NCI-H1092 (cell line): ENCODE results near the gene CD1D.
"Not testable (repeated sequence)": the region's sequence is repeated elsewhere in the genome, so short reads cannot be mapped to it uniquely, and the experiment has no call there.

Source experiments
- DNase-seq: peaks from one replicate; lab custom pipeline; 2025; lab: John Stamatoyannopoulos, UW

CD1D gene

GRCh38 chr1:158176849-158177699 lies 3.6 kb upstream of the CD1D start:
- not testable (repeated sequence) for DNase-seq

DNA sequence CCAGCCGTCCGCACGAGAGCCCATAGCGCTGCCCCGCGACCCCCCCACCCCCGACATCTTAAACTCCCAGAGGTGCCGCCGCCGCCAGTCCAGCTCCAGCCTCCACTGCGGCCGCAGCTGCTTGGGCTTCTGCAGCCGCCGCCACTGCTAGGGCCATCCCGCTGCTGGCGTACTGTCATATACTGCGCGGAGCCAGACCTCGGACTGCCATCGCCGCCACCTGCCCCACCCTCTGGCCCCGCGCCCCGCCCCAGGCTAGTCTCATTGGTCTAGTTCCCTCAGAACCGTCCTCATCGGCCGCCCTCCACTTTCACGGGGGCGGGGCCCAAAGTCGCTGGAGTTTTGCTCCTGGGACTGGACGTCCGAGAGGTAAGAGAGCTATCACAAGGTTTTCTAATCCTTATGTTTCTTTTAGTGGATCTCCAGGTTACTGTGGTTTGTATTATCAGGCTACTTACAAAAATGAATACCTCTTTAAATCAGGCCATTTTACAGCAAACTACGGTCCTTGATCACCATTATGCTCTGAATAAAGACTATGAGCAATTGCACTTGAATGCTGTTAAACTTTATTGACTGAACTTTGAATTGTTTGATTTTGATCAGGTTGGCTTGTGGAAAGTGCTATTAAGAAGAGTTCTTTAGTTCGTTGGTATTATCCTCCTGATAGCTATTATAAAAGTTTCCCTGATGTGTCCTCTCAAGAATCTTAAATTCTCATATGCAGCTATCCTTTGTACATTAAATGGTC lies 2.8 kb upstream of the CD1D start:
- DNase-seq: no peak

DNA sequence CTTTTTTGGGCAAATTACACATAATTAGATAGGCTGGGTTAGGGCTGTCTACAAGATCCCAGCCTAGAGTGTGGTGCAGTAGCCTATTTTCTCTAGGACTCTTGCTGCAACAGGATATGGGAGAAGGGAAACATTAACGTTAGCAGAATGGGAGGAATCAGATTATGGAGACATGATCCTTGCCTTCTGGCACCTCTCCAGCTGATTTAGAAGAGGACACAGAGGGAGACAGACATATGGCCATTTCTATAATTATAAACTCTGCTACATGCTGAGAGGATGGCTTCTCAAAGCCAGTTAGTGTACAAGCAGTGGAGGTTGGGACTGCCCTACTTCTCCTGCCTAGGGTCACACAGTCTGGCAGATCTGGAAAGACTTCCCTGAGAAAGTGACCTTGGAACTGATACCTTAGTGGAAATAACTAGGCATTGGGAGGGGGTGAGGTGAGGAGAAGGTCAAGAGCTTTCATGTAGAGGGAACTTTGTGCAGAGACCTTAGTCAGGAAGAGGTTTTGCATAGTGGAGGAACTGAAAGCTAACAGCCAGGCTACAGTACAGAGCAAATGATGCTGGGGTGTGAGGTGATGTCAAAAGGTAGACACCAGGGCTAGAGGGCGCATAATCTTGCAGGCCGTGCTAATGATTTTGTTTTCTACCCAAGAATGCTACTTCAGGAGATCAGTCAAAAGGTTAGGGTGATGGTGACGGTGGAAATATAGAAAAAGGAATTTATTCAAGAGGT lies 1.2 kb upstream of the CD1D start:
- DNase-seq: no peak

DNA sequence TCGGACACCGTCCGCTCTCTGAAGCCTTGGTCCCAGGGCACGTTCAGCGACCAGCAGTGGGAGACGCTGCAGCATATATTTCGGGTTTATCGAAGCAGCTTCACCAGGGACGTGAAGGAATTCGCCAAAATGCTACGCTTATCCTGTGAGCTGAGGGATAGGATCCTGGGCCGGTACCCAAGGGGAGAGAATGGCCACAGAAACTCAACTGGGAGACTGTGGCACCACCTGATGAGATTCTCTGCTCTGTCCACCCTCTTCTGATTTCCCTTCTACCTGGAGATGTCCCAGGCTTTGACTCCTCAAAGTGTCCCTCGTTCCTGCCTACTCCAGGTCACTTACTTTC lies 855 bp downstream of the CD1D start:
- DNase-seq: no peak

DNA sequence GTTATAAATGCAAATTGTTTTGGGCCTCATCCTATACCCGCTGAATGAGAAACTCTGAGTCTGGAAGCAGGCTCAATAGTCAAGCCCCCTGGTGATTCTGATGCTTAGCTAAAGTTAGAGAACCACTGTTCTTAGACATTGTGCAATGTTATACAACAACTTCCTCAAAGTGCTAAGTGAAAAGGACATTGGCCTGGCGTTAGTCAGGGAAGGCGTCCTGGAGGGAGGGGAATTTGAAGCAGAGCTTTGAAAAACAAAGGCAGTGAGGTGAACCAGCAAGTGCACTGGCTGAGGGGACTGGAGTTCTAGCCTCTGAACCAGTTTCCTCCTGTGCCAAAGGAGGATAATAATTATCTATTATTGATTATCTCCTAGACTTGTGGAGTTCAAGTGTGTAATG lies 5.1 kb downstream of the CD1D start:
- DNase-seq: no peak

GRCh38 chr1:158186180-158186579 lies 5.5 kb downstream of the CD1D start:
- DNase-seq: no peak

- DNase-seq: no peak
Measured at GRCh38 chr1:158188611-158189010, 7.9 kb downstream of the CD1D start.

DNA sequence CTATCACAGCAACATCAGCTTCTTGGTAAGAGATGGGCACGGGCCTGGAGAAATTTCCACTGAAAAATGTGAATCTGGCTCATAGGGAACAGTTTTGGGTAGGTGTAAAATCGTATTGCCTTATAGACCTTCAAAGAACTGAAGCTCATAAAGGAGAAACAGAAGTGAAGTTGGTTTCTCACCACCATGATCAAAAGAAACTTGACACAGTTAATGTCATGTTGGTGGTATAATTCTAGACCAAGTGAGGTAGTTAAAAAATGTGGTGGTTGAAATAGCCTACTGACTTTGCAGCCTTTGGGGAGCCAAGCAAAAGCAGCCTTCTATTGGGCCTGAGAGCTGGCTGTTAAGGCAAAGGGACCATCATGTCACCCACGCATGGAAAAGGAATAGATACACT lies 8.9 kb downstream of the CD1D start:
- DNase-seq: no peak

- DNase-seq: no peak
Measured at GRCh38 chr1:158191299-158191698, 10.6 kb downstream of the CD1D start.

DNA sequence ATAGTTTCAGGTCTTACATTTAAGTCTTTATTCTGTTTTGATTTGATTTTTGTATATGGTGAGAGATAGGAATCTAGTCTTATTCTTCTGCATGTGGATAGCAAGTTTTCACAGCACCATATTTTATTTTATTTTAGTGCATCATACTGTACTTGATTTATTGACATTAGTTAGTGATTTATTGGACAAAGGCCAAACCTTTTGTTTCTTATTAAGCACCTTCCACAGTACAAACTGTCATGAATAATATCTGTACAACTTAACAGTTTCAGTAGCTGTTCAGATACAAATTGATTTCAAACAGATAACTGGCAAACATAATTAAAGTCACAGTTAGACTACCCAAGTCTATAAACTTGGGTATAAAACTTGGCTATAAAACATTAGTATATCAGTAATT lies 15.8 kb downstream of the CD1D start:
- DNase-seq: no peak

DNA sequence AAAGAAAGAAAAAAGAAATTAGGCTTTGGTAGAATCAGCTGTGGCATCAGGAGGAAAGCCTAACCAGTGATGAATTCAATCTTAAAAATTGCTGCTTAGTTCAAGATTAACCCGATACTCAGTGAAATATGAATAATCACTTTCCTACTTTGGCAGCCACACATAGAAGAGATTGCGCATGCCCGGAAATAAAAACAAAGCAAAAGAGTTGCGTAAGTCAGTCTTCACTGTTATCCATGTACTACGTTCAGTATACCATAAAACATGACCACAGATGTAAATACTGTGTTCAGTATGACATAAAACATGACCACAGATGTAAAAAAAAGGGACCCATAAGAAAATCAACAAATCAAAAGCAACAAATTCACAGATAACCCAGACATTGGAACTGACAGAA lies 19.2 kb downstream of the CD1D start:
- no peak for DNase-seq

- no peak for DNase-seq
Measured at GRCh38 chr1:158200527-158200926, 19.8 kb downstream of the CD1D start.

DNA sequence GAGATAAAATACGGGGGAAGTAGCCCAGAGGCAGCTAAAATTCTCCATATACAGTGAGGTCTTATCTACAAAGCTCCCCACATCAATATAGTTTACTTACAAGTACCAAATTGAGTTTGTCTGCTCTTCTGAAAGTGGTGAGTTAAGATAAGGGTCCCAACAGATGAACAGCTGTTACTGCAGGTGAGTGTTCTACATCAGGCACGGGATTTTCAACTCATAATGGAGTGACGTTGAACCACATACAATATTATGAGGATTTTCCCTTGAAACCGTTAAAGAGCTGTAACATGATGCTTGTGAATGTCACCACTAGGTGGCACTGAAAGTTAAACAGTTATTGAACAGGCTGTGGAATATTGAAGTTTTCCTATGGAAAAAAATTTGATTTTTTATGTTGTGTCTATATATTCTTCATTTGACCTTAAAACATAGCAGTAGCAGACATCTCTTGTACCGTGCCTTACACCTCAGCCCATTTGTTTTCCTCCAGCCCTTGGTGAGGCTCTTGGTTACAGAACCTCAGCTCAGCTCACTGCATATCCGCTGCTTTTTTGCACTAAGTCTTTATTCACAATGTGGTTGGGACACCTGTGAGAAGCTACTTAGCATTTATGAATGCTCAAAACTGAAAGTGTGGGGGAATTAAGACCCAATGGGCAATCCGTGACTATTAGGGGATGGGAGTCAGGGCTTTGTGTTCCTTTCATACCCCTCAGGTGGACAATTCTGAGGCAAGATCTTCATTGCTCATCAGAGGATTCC lies 23.2 kb downstream of the CD1D start:
- no peak for DNase-seq

DNA sequence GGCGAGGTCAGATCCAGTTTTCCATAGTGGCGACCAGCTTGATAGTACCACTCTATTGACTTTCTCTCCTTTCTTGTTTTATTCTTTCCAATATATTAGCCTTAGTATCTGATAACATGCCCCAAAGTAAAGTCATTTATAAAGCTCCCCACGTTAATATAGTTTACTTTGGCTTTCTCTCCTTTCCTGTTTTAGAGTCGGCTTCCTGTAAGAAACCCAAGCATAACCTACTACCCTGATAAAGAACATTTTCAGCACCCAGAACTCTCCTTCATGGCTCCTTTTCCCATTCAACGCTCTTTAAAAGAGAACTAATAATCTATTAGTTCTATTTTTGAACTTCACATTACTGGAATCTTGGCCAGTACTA lies 23.7 kb downstream of the CD1D start:
- DNase-seq: no peak

DNA sequence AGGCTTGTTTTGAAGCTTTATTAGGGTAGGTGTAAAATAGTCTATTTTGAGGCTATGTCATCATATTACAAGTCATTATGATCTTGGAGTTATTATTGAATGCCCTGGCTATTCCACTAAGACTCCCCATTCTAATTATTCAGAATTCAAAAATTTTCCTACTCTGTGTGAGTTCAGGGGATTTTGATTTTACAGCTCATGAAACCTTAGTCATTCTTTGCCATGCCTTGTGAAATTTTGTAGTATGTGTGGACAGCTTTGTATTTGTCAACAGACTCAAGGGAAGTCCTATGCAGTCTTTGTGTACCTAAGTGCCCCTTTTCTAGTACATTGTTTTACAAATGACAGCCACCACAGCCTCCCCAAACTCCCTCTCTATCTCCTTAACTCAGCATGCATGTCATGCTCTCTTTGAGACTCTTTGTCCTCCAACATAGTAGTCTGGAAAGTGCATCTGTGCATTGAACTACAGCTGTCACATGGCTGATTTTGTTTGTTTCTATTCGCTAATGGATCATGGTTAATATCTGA lies 28.0 kb downstream of the CD1D start:
- DNase-seq: no peak

GRCh38 chr1:158212320-158212719 lies 31.6 kb downstream of the CD1D start:
- DNase-seq: no peak

GRCh38 chr1:158223445-158223844 lies 42.8 kb downstream of the CD1D start:
- not testable (repeated sequence) for DNase-seq

- DNase-seq: no peak
Measured at GRCh38 chr1:158227904-158228623, 47.4 kb downstream of the CD1D start.
